Ramos (cell line): ENCODE measurements around the gene RPTOR.

Experiments
- in situ Hi-C: fragments of 300-500 bp; cut with MboI; formaldehyde crosslinking; loops from one replicate; pipeline ENCODE4 v1.14.3; 2022; ENCODE audit warnings: low sequenced_read_pairs; ENCODE audit not compliant: unreplicated experiment

Gene RPTOR

DNA sequence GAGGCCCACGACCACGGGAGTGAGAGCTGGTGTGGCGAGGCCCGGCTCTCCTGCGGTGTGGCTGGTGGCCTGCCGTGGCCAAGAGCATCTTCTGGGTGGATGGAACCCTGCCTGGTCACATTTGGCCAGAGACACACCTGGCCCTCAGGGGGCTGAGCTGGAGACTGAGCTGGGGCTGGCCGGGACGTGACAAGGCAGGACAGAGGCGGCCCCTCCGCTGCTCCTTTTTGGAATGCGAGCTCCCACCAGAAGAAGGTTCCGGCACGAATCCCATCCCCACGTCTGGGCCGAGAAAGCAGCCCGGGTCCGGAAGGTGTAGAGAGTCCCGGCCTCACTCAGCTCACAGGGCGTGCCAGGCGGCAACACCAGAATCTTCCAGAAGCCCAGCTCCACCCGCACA lies 421.0 kb downstream of the RPTOR start:
- in situ Hi-C loops, result no loop called here

DNA sequence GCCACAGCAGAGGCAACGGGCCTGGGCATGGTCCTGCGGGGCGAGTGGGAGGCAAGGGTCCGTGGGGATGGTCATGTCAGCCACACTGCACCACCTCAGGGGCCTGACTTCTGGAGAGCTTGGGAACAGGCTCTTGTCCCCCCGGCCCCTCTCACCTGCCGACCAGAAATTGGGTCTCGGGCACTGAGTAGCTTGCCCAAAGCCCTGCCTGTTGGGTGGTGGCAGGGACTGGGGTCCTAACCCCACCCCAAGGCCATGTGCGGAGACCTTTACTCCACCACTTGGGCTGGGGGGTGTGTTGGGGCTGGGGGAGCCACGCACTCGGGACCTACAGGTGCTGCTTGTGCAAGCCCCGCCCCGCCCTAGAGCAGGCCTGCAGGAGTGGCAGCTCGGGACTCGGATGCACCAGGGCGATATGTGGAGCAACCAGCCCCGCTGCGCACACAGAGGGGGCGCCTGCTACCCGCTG lies 422.8 kb downstream of the RPTOR start:
- in situ Hi-C loops, result no loop called here

DNA sequence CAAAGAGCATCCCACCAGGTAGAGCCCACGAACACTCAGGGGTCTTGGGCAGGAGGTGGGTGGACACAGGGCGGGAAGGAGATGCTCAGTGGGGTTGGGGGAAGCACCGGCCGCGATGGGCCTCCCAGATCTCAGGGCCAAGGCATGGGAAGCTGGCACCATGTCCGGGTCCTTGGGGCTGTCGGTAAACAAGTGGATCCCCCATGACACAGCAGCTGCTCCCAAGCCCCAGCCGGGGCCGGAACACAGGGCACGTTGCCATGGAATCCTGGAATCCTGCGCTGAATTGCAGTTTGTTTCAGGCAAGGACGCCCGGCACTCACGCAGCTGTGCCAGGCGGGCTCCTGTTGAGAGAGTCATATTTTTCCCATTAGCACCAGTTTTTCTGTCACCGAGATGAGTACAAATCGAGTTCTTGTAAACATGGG lies 424.0 kb downstream of the RPTOR start:
- in situ Hi-C loops, result no loop called here

DNA sequence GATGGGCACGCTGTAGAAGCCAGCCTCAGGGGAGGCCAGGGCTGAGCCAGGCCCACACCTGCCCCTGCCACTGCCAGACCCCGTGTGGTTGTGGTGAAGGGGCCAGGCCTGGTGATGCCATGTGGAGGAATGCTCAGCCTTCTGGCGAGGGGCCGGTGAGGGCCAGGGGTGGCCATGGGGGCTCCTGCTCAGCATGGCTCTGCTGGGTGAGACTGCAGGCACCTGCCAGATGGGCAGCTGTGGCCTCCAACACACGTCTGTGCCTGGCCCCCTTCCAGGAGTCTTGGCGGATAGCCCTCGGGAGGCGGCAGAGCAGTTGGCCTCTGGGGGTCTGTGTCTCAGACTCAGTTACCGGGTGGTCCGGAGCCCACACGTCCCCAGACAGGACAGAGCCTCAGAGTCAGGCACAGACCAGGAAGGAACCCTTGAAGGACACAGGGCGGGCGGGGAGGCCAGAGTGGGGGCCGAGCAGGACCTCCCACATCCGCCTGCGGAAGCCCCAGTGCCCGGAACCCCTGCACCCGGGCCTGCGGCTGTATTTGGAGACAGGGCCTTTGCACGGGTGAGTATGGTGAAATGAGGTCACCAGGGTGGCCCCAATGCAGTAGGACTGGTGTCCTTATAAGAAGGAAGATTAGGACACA lies 424.5 kb downstream of the RPTOR start:
- in situ Hi-C loops, result no loop called here

DNA sequence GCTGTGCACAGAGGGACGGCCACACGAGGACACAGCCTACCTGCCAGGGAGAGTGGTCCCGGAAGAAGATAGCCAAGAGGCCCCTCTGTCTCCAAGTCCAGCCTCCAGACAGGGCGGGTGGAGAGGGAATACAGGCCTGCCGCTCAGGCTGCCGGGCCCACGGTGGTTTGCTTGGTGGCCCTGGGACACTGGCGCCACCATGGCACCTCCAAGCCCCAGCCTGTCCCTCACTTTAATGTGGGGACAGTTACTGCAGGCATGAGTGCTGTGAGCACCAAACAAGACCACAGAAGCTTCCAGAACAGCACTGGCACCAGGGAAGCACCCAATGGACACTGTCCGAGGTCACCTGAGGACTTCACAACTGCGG lies 425.0 kb downstream of the RPTOR start:
- in situ Hi-C loops, result loop anchor here (5.0 kb wide), 1 partner anchor 122 kb away; no protein-coding TSS in a partner anchor

DNA sequence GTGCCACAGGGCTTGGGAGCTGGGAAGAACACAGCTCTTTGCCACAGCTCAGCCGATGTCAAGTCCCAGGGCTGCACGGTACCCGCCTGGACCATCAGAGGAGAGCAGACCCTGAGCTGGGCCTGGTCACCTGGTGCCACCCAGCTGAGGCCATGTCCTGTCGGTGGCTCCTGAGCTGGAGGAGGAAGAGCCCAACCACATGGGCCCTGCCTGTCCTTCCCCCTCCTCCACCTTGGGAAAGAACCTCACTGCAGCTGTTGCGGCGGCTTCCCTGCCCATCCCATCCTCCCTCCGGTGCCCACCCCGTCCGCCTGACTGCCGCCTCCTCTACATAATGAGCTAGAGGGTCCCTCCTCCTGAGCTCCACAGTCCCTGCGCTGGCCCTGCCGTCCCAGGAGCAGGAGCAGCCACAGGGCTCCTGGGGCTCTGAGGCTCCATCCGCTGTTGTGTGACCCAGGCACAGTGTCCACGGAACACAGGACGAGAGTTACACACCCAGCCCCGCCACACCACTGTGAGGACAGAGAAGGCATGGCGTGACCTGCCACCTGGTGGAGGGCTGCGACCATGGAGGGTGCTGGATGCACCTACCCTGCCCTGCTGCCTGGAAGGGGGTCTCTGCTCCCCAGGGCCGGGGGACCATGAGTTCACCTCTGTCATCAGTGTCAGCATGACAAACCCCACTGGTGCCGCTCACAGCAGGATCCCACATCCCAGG lies 425.6 kb downstream of the RPTOR start:
- in situ Hi-C loops, result loop anchor here (5.0 kb wide), 1 partner anchor 123 kb away; no protein-coding TSS in a partner anchor

DNA sequence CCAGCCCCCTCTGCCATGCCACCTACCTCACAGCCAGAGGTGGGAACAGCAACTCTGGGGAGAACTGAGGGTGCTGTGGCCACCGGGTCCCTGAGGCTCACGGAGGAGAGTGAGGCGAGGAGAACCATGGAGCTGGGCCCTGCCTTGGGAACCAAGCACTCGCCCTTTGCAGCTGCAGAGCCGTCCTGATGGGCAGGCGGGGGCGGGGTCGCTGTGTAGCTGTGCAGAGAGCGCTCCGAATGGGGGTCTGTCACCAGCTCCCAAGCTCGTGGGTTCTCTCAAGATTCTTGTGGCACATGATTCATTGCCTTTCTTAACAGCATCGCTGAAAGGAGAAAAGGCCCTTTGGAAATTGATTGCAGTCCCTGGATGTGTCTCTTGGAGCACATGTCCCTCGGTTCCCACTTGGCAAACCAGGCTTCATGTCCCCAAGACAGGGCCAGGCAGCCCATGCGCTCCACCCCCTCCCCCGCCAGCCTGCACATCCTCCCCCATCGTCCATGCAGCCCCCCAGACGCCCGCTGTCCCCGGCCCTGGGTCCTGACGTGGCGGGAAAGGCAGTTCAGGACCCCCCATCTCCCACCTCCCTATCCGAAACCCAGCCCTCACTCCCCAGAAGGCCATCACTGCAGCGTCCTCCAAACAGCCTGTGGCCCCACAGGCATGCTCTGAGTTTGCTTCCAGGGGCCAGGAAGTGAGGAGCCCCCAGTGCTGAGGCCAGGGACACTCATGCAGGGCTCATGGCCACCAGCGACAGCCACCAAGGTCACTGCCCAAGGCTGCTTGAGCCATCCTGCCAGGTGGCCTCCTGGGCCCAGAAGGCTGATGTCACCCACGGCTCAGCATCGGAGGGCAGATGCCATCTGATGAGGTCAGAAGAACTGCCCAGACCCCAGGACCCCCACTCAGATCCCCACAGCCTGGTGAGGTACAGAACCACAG lies 426.4 kb downstream of the RPTOR start:
- in situ Hi-C loops, result loop anchor here (5.0 kb wide), 1 partner anchor 124 kb away; no protein-coding TSS in a partner anchor

DNA sequence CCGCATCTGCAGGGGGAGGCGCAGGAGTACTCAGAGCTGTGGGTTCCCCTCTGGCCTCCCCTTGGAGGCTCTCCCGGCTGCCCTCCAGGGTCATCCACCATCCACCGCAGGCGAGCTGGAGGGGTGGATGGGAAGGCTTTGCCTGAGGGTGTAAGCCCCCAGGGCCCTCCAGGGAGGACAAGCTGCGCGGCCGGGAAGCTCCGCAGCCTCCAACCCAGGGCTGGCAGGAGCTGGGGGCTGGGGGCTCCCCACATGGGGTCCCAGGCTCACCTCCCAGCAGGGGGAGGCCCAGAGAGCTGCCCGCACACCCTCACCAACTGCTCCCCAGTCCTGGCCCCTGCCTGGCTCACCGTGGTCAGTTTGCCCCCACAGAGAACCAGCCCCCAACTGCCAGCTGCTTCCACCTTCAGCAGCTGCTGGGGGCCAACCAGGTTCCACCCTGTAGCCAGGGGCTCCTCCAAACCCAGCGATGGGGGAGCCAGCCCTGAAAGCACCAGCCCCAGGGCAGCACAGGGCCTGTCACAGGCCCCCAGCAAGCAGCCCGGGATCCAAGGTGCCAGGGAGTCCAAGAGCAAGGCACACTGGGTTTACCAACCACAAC lies 427.2 kb downstream of the RPTOR start:
- in situ Hi-C loops, result loop anchor here (5.0 kb wide), 1 partner anchor 125 kb away; no protein-coding TSS in a partner anchor

DNA sequence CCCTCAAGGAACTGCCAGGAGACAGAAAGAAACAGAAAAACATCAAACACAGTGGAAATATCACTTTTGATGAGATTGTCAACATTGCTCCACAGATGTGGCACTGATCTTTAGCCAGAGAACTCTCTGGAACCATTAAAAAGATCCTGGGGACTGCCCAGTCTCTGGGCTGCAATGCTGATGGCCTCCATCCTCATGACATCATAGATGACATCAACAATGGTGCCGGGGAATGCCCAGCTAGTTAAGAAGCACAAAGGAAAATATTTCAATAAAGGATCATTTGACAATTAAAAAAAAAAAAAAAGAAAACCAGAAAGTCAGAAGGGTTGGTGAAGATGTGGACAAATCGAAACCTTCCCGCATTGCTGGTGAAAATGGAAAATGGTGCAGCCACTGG lies 432.1 kb downstream of the RPTOR start:
- in situ Hi-C loops, result no loop called here

DNA sequence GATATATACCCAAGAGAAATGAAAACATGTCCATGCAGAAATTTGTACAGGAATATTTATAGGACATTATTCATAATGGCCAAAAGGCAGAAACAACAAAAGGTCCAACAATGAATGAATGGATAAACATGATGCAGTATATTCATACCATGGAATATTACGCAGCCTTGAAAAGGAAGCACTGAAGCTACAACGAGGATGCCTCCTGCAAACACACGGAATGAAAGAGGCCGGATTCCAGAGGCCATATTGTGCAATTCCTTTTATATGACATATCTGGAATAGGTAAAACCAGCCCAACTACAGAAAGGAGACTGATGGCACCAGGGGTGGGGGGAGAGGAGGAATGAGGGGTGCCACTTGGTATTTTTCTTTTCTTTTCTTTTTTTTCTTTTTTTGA lies 432.5 kb downstream of the RPTOR start:
- in situ Hi-C loops, result no loop called here

DNA sequence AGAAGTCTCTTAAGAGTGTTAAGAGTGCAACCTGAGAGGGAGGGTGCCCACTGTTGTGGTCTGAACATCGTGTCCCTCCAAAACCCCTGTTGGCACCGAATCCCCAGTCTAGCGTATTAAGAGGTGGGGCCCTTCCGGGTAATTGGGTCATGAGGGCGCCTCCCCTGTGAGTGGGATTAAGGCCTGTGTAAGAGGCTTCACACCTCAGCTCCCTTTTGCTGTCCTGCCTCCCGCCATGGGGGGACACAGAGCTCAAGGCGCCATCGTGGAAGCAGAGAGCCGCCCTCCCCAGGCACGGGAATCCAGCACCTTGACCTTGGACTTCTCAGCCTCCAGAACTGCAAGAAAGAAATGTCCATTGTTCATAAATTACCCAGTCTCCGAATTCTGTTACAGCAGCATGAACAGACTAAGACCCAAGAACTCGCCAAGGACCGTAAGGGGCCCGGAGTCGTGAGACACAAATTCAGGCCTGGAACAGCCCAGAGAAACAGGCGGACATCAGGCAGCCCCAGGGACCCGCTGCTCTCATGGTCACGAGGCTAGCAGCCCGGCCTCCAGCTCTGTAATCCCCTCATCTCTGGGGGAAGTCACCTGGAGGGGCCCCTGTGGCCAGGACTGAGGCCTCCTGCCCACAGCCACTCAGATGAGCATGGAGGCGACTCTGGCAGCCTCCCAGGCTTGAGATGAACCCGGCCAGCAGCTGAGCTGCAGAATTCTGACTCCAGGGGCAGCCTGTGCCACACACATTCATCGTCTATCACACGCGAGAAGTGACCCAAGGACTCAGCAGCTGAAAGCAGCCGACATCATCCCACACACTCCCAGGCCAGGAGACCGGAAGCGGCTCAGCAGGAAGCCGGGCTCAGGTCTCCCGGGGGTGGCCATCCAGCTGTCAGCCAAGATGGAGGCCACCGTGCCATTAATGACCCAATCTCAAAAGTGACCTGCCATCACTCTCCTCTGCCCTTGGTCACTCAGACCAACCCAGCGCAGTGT lies 434.2 kb downstream of the RPTOR start:
- in situ Hi-C loops, result no loop called here

DNA sequence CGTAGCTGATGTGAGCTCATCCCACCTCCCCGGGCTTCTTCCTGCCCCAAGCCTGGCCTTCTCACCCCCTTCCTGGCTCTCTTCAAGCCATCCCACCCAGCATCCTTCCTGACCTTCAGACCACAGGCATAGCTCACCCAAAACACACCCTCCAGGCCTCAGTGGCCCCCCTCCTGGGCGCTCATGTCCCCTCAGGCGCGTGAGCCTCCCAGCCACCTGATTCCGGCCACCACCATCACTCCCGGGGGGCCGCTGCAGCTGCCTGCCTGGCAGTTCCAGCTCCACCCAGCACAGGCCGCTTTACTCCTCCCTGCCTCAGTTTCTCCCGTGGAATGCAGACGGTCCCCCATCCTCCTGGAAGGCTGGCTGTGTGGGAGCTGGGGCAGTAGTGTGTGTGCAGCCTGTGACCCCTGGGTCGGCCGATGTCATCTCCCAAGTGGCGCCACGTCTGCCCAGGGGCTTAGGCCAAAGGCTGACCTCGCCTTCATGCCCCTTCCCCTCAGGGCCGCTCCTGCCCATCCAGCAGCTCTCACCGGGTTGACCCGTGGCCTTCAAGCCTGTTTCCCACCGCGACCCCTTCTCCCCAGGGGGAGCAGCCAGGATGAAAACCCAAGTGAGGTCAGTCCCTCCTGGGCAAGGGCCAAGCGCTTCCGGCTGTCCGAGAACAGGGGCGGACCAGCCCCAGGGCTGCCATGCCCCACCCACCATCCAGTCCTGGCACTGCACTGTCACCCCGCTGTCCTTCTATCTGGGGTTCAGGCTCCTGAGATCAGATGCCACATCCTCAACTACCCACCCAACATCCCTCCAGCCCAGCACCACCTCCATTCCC lies 435.1 kb downstream of the RPTOR start:
- in situ Hi-C loops, result loop anchor here (5.0 to 10.0 kb wide), 2 partner anchors 405 to 552 kb away; no protein-coding TSS in a partner anchor

DNA sequence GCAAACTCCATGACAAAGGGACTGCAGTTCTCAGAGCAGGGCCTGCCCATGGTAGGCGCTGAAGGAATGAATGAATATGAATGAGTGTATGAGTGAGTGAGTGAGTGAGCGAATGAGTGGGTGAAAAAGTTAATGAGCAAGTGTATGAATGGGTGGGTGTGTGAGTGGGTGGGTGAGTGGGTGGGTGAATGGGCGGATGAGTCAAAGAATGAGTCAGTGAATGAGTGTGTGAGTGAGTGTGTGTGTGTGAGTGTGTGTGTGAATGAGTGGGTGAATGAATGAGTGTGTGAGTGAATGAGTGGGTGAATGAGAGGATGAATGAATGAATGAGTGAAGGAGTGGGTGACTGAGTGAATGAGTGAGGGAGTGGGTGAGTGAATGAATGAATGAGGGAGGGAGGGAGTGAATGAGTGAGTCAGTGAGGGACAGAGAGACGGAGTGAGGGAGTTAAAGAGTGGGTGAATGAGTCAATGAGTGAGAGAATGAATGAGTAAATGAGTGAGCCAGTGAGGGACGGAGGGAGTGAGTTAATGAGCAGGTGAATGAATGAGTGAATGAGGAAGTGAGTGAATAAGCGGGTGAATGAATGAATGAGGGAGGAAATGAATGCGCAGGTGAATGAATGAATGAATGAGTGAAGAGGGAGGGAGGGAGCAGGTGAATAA lies 435.9 kb downstream of the RPTOR start:
- in situ Hi-C loops, result loop anchor here (5.0 to 10.0 kb wide), 2 partner anchors 406 to 553 kb away; no protein-coding TSS in a partner anchor

DNA sequence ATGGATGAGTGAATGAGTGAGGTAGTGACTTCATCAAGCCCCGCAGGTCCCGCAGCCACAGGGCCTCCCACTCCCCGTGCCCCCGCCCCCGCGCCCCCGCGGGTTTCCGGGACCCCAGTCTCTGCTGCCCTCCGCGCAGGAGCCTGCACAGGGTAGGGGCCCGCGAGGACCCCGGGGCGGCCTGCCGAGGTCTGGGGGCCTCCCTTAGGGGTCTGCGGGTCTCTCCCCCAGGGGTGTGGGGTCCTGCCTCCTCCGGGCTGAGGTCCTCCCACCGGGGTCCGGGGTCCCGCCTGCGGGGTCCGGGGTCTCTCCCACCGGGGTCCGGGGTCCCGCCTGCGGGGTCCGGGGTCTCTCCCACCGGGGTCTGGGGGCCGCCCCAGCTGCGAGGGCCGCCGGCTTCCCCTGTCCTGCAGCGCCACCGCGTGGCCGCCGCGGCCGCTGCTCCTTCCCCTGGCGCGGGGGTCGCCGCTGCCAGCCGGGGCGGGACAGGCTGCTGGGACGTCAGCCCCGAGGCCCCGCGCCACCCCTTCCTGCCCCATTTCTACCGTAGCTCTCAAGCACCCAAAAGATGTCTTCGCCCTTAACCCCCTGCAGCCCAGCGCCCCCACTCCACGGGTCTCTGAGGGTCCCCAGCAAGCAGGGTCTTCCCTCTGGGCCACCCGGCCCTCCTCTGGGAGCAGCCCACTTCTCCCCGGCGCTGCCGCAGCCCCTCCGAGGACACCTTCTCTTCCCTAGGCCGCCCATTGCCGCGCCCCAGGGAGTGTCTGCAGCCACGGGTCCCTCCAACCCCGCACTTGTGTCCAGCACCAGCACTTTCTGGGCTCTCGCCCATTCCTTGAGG lies 436.6 kb downstream of the RPTOR start:
- in situ Hi-C loops, result loop anchor here (5.0 to 10.0 kb wide), 2 partner anchors 406 to 554 kb away; no protein-coding TSS in a partner anchor

DNA sequence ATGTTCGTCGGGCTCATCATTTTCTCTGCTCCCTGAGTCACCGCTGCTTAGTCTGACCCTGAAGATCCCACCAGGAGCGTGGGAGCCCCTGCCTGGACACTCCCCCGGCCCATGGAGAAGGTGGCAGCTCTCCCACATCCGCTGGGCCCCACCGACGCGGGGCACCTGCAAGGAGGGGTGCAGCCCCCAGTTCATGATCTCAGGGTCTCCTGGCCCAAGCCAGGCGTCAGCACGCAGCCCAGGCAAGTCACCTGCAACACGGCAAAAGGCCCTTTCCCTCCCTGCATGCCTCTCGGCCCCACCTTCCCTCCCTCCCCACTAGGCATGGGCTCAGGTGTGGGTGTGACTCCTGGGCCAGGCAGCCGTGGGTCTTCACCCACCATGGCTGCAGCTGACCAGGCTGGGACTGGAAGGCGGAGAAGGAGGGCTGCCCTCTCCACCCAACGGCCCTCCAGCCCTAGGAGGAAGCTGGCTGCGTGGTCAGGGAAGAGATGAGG lies 437.3 kb downstream of the RPTOR start:
- in situ Hi-C loops, result loop anchor here (5.0 to 10.0 kb wide), 2 partner anchors 407 to 555 kb away; no protein-coding TSS in a partner anchor

DNA sequence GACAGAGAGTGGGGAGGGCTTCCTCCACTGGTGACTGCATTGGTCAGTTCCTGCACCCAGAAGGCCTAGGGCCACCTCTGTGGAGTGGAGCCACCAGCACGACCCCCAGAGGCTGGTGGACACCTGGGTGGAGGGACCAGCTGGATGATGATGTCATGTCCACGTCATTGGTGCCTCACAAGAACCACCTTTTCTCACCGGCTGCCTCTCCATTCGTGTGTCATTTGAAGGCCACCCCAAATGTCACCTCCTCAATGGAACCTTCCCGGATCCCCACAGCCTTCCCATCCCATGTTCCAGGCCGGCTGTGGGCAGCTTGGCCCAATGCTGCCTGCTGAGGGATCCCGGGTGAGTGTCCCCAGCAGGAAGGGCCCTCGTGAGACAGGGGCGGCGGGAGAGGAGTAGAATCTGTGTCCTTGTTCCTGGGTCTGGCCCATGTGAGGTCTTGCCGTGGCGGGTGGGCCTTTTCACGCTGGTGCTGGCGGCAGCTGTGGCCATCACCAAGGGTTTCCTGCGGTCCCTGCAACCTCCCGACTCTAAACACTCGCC lies 437.9 kb downstream of the RPTOR start:
- in situ Hi-C loops, result loop anchor here (5.0 to 10.0 kb wide), 2 partner anchors 408 to 555 kb away; no protein-coding TSS in a partner anchor
